Epithelial cell of proximal tubule (primary cell): ENCODE results near the gene ARID5A. TPM values are rescaled to one million over a fixed set of nuclear protein-coding genes. Genes with fewer than 3 reads are reported as not detected.

Experiments used
- DNase-seq: peaks from one replicate; pipeline ENCODE4 v3.0.0-alpha.2; 2011; ENCODE audit warnings: low read depth
- H3K4me3 ChIP-seq: 2 replicates; pipeline ENCODE4 v1.5.1; 2011; ENCODE audit warnings: low read depth, mild to moderate bottlenecking, low read length
- total RNA-seq: library from RNA; depleted of rRNA; stranded (reverse); fragments of >200 nt; gene quantifications from 2 replicates; pipeline ENCODE4 v1.2.3, GENCODE V29; 2015
- TF ChIP-seq, protein P1 (sequence below): conservative IDR thresholded peaks from 2 replicates; pipeline ENCODE4 v1.5.1; 2012; ENCODE audit warnings: low read depth, mild to moderate bottlenecking, low read length

The ARID5A gene
- total RNA-seq, 1 donor from 2014 or later, result 20.8 TPM

GRCh38 chr2:96591054-96591453 lies 54.5 kb downstream of the ARID5A start:
- H3K4me3 ChIP-seq, result no peak overlapping the region
- TF ChIP-seq, protein P1, sequence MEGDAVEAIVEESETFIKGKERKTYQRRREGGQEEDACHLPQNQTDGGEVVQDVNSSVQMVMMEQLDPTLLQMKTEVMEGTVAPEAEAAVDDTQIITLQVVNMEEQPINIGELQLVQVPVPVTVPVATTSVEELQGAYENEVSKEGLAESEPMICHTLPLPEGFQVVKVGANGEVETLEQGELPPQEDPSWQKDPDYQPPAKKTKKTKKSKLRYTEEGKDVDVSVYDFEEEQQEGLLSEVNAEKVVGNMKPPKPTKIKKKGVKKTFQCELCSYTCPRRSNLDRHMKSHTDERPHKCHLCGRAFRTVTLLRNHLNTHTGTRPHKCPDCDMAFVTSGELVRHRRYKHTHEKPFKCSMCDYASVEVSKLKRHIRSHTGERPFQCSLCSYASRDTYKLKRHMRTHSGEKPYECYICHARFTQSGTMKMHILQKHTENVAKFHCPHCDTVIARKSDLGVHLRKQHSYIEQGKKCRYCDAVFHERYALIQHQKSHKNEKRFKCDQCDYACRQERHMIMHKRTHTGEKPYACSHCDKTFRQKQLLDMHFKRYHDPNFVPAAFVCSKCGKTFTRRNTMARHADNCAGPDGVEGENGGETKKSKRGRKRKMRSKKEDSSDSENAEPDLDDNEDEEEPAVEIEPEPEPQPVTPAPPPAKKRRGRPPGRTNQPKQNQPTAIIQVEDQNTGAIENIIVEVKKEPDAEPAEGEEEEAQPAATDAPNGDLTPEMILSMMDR, result no peak
- no peak for DNase-seq

DNA sequence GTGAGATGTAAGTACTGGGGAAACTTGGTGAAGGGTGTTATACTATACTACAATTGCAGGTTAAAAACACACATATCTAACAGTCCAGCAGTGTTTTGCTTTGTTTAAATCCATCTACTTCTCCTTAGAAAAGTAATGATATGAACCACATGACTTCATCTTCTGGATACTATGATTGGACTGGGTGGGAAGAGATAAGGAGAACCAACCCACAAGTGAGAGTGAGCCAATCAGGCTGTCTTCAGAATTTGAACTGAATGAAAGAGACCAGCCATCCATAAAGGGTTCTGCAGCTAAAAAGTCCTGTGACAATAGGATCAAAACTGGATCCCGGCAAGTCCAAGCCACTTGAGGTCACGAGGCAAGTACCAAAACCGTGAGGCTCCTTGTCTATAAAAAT lies 54.9 kb downstream of the ARID5A start:
- no peak for DNase-seq
- TF ChIP-seq, protein P1, result no peak

GRCh38 chr2:96594282-96594681 lies 57.7 kb downstream of the ARID5A start:
- no peak overlapping the region for H3K4me3 ChIP-seq
- DNase-seq, result no peak
- TF ChIP-seq, protein P1, result no peak

More for the DNA sequence above, 54.9 kb downstream of the ARID5A start:
- no peak overlapping the region for H3K4me3 ChIP-seq

GRCh38 chr2:96594691-96595152 lies 58.2 kb downstream of the ARID5A start:
- TF ChIP-seq, protein P1, result no peak
- no peak for DNase-seq
- no peak overlapping the region for H3K4me3 ChIP-seq

- H3K4me3 ChIP-seq, result no peak overlapping the region
- TF ChIP-seq, protein P1, result no peak
- no peak for DNase-seq
Measured at GRCh38 chr2:96596596-96596995, 60.0 kb downstream of the ARID5A start.

DNA sequence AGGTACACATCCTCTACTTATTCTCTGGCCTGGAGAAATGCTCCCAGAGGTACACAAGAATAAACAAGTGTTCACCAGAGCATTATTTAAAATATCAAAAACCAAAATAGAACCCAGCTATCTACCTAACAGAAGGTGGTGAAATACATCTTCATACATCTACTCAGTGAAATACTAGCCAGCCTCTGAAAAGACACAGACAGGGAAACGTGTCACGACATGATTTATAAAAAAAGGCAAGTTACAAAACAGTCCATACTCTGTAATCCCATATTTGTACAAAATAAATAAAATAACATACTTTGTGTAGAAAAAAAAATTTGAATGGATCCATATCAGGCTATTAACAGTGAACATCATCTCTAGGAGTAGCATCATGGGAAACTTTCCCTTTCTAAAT lies 63.4 kb downstream of the ARID5A start:
- H3K4me3 ChIP-seq, result no peak overlapping the region
- DNase-seq, result no peak
- TF ChIP-seq, protein P1, result no peak
